OCI-LY1 (cell line): ENCODE results near the gene FAM107B.

Experiments used
- H2AFZ ChIP-seq: fragments of 200-600 bp; sonication (generic), shearing (Covaris generic); 2 replicates; pipeline ENCODE4 v1.6.0; 2014; ENCODE audit warnings: antibody characterized with exemption, mild to moderate bottlenecking, low read length
- H3F3A ChIP-seq: fragments of 200-600 bp; sonication (generic), shearing (Covaris generic); 2 replicates; pipeline ENCODE4 v1.6.0; 2014; ENCODE audit warnings: mild to moderate bottlenecking, antibody characterized with exemption, low read length, moderate library complexity; ENCODE audit not compliant: insufficient read depth
- H3K27ac ChIP-seq: fragments of 200-600 bp; sonication (generic); 2 replicates; pipeline ENCODE4 v1.5.1; 2014; ENCODE audit warnings: low read length, mixed run types, mild to moderate bottlenecking, low read depth; ENCODE audit not compliant: poor library complexity, severe bottlenecking
- H3K27me3 ChIP-seq: fragments of 200-600 bp; sonication (generic); 2 replicates; pipeline ENCODE4 v1.6.0; 2014; ENCODE audit warnings: antibody characterized with exemption, mild to moderate bottlenecking, low read length, moderate library complexity; ENCODE audit not compliant: insufficient read depth
- H3K36me3 ChIP-seq: fragments of 200-600 bp; sonication (generic); 2 replicates; pipeline ENCODE4 v1.6.1; 2014; ENCODE audit warnings: mild to moderate bottlenecking, antibody characterized with exemption, low read length, moderate library complexity, mixed read lengths; ENCODE audit not compliant: insufficient read depth
- H3K4me1 ChIP-seq: fragments of 200-600 bp; sonication (generic); 2 replicates; pipeline ENCODE4 v1.5.1; 2014; ENCODE audit warnings: mild to moderate bottlenecking, low read length, moderate library complexity; ENCODE audit not compliant: insufficient read depth, severe bottlenecking
- H3K4me2 ChIP-seq: fragments of 200-600 bp; sonication (generic), shearing (Covaris generic); 2 replicates; pipeline ENCODE4 v1.6.1; 2014; ENCODE audit warnings: low read length
- H3K4me3 ChIP-seq: fragments of 200-600 bp; sonication (generic); 2 replicates; pipeline ENCODE4 v1.5.1; 2014; ENCODE audit warnings: low read length, low read depth, mild to moderate bottlenecking, mixed read lengths; ENCODE audit not compliant: poor library complexity, severe bottlenecking
- H3K79me2 ChIP-seq: fragments of 200-600 bp; shearing (Covaris generic); 2 replicates; pipeline ENCODE4 v1.6.1; 2016; ENCODE audit warnings: mixed run types, low read length, mixed read lengths; ENCODE audit not compliant: insufficient read depth
- H3K9ac ChIP-seq: fragments of 200-600 bp; sonication (generic), shearing (Covaris generic); 2 replicates; pipeline ENCODE4 v1.6.1; 2014; ENCODE audit warnings: mild to moderate bottlenecking, low read length, mixed read lengths
- H3K9me2 ChIP-seq: fragments of 200-600 bp; sonication (generic), shearing (Covaris generic); 2 replicates; pipeline ENCODE4 v1.6.1; 2014; ENCODE audit warnings: low read depth, mild to moderate bottlenecking, low read length, mixed read lengths
- H3K9me3 ChIP-seq: fragments of 200-600 bp; shearing (Covaris generic); 2 replicates; pipeline ENCODE4 v1.6.1; 2014; ENCODE audit warnings: low read length, mixed read lengths
- H4K20me1 ChIP-seq: fragments of 200-600 bp; sonication (generic), shearing (Covaris generic); 2 replicates; pipeline ENCODE4 v1.6.0; 2016; ENCODE audit warnings: mild to moderate bottlenecking, low read length; ENCODE audit not compliant: insufficient read depth
- CTCF ChIP-seq: fragments of 200-600 bp; sonication (generic), shearing (Covaris generic); IDR thresholded peaks from 2 replicates; pipeline ENCODE4 v1.5.1; 2017; ENCODE audit warnings: mild to moderate bottlenecking, antibody characterized with exemption, low read length, moderate library complexity, mixed read lengths
- EZH2 ChIP-seq: fragments of 200-600 bp; sonication (generic), shearing (Covaris generic); IDR thresholded peaks from 2 replicates; pipeline ENCODE4 v1.8.0; 2017; ENCODE audit warnings: borderline replicate concordance, mixed run types, mild to moderate bottlenecking, antibody characterized with exemption, low read length, moderate library complexity, mixed read lengths

Gene FAM107B

DNA sequence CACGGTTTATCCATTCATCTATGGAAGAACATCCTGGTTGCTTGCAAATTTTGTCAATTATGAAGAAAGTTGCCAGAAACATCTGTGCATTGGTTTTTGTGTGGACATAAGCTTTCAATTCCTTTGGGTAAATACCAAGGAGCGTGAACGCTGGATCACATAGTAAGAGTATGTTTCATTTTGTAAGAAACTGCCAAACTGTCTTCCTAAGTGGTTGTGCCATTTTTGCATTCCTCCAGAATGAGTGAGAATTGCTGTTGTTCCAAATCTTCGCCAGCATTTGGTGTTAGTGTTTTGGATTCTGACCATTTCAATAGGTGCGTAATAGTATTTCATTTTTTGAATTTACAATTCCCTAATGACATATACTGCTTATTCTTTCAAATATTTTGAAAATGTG lies 288.7 kb downstream of the FAM107B start:
- Histone ChIP-seq H3K9me2 (no peaks in the 10 kb centered on the region), H3K27me3 (no peaks in the 10 kb centered on the region; the same call in 1 of the 2 replicates), H3K36me3 (no peaks in the 10 kb centered on the region), H3K4me1 (no peaks in the 10 kb centered on the region), H3K4me3 (no peak overlapping the region), H2AFZ (no peak overlapping the region), H3F3A (no peaks in the 10 kb centered on the region), H3K4me2 (no peak overlapping the region), H4K20me1 (no peaks in the 10 kb centered on the region), H3K9ac (no peak overlapping the region), H3K27ac (no peak overlapping the region), H3K79me2 (no peaks in the 10 kb centered on the region), H3K9me3 (no peaks in the 10 kb centered on the region)
- TF ChIP-seq EZH2 (no peak), CTCF (no peak)

- no peaks in the 10 kb centered on the region for H3F3A ChIP-seq
- TF ChIP-seq CTCF (no peak), EZH2 (no peak)
- no peaks in the 10 kb centered on the region for H3K36me3 ChIP-seq
- H3K9ac ChIP-seq, result no peak overlapping the region
- H3K9me2 ChIP-seq, result no peaks in the 10 kb centered on the region
- H4K20me1 ChIP-seq, result no peaks in the 10 kb centered on the region
- no peak overlapping the region for H3K27ac ChIP-seq
- no peaks in the 10 kb centered on the region for H3K9me3 ChIP-seq
- no peak overlapping the region for H3K4me3 ChIP-seq
- no peaks in the 10 kb centered on the region; the same call in 1 of the 2 replicates for H3K27me3 ChIP-seq
- H3K79me2 ChIP-seq, result no peaks in the 10 kb centered on the region
- no peaks in the 10 kb centered on the region for H3K4me1 ChIP-seq
- no peak overlapping the region for H3K4me2 ChIP-seq
- H2AFZ ChIP-seq, result no peak overlapping the region
Measured at GRCh38 chr10:14483417-14483816, 291.3 kb downstream of the FAM107B start.

- Histone ChIP-seq H3F3A (no peaks in the 10 kb centered on the region), H4K20me1 (no peaks in the 10 kb centered on the region), H2AFZ (no peak overlapping the region), H3K9me2 (no peaks in the 10 kb centered on the region), H3K9ac (no peak overlapping the region), H3K27me3 (no peaks in the 10 kb centered on the region; the same call in 1 of the 2 replicates), H3K4me3 (no peak overlapping the region), H3K4me1 (no peaks in the 10 kb centered on the region), H3K4me2 (no peak overlapping the region), H3K27ac (no peak overlapping the region), H3K79me2 (no peaks in the 10 kb centered on the region), H3K9me3 (no peaks in the 10 kb centered on the region), H3K36me3 (no peaks in the 10 kb centered on the region)
- TF ChIP-seq CTCF, result no peak
- TF ChIP-seq EZH2, result no peak
Measured at GRCh38 chr10:14481752-14482151, 292.9 kb downstream of the FAM107B start.
